GM20431 (cell line): Measurements from ENCODE around the gene PRDM11.

Experiments
- in situ Hi-C: fragments of 300-500 bp; cut with MseI, MboI; formaldehyde crosslinking; loops from one replicate; pipeline ENCODE4 v1.15.0; 2020; ENCODE audit warnings: low sequenced_read_pairs; ENCODE audit not compliant: unreplicated experiment

The PRDM11 gene

DNA sequence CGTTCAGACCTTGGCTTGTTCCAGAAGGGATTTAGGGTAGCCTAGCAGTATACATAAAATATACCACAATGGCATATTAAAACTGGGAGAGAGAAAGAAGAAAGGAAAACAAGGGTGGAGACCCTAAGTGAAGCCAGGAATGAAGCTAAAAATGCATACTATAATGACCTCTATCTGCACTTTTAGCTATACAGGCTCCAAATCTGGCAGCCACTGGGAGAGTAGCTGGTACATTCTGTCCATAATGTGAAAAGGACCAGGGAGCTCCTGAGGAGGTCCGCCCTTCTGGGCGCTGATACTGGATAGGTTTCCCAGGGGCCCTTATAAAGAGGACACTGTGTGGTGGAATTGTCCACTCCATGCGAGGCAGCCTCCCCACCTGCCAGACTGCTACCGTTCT is 42.8 kb downstream of the PRDM11 start:
- in situ Hi-C loops, result no loop called here

GRCh38 chr11:45193695-45194094 is 47.3 kb downstream of the PRDM11 start:
- in situ Hi-C loops, result no loop called here

GRCh38 chr11:45204761-45205160 is 58.3 kb downstream of the PRDM11 start:
- in situ Hi-C loops, result no loop called here

- in situ Hi-C loops, result no loop called here
Observed at GRCh38 chr11:45205978-45206377, 59.5 kb downstream of the PRDM11 start.

- in situ Hi-C loops, result no loop called here
Observed at GRCh38 chr11:45208135-45208534, 61.7 kb downstream of the PRDM11 start.

- in situ Hi-C loops, result no loop called here
Observed at GRCh38 chr11:45209000-45209879, 62.8 kb downstream of the PRDM11 start.

- in situ Hi-C loops, result no loop called here
Observed at GRCh38 chr11:45209891-45210699, 63.7 kb downstream of the PRDM11 start.

DNA sequence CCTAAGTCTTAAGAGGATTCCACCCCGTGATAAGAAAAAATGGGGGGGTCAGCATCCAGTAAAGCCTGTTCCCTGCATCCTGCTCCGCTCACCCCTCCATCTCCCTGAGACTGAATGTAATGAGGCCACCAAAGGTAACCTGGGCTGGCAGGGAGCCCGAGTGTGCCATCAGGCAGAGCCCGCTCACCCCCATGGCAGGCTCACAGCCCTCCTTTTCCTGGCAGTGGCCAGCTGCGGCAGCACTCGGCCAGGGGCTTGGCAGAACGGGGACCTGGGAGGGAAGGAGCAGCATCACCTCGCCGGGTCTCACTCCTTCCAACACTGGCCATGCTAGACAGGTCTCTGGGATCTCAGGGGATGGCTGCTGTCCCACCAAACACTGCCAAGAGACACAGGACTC is 64.4 kb downstream of the PRDM11 start:
- in situ Hi-C loops, result no loop called here

GRCh38 chr11:45211732-45212131 is 65.3 kb downstream of the PRDM11 start:
- in situ Hi-C loops, result no loop called here

GRCh38 chr11:45212566-45213315 is 66.3 kb downstream of the PRDM11 start:
- in situ Hi-C loops, result no loop called here

DNA sequence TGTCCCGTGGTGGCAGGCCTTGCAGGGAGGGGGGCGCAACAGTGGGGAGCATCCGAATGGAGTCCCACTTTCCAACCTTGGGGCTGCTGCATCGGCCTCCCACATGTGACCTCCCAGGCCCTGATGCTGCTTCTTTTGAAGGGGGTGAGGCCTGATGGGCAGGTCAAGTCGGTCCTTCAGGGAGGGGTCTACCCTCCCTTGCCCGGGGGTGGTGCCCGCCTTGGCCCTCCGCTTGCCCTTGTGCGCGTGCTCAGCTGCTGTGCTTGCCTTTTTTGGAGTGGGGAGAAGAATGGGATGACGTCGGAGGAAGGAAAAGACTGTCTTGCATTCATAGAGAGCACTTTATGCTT is 66.9 kb downstream of the PRDM11 start:
- in situ Hi-C loops, result no loop called here

DNA sequence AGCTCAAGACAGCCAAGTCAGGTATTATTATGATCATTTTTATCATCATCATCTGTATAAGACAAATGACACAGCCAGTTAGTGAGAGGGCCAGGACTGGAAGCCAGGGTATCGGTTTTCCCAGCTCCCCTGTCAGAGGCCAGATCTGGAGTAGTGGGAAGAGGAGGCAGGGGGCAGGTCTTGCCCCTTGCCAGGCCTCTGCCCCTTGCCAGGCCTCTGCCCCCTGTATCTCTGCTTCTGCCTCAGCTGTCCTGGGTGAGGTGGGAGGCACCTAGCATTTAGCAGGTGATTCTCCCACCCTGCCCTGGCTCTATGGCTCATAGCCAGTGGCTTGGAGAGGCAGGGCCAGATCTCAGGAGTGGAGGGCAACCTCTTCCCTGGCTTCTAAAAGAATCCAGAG is 67.3 kb downstream of the PRDM11 start:
- in situ Hi-C loops, result no loop called here

- in situ Hi-C loops, result no loop called here
Observed at GRCh38 chr11:45215098-45215865, 68.8 kb downstream of the PRDM11 start.

DNA sequence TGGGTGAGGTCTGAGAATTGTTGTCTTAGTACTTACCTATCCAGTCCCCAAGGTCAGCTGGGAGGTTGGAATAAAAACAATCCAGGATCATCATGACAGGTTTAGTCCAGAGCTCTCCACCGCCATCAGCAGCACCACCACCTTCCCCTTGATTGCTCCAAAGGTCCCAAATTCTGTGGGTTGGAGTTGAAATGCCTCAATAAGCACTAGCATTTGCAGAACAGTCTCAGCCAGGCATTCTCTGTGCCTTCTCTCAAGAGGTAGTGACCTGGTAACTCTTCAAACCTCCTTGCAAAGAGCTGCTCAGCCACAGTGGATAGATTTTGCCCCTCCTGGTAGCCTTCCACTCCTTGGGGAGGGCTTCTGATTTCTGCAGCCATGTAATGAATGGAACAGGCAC is 69.6 kb downstream of the PRDM11 start:
- in situ Hi-C loops, result no loop called here

DNA sequence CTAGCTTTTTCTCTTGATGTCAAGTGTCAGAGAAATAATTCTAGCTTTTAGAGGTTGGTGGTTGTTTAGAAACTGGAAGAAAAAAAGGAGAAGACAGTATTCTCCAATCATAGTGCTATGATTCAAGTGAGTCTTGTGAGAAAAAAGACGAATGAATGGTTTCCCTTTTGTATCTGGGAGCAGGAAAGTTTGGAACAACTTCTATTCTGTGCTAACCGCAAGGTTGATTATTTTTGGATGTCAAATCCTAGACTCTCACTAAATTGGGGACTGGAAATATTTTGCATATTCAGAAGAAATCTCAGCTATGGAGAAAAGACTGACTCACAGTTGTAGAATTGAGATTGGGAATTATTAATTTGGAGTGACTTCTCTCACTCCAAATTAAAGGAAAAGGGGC is 70.5 kb downstream of the PRDM11 start:
- in situ Hi-C loops, result no loop called here

- in situ Hi-C loops, result no loop called here
Observed at GRCh38 chr11:45217991-45218390, 71.6 kb downstream of the PRDM11 start.

DNA sequence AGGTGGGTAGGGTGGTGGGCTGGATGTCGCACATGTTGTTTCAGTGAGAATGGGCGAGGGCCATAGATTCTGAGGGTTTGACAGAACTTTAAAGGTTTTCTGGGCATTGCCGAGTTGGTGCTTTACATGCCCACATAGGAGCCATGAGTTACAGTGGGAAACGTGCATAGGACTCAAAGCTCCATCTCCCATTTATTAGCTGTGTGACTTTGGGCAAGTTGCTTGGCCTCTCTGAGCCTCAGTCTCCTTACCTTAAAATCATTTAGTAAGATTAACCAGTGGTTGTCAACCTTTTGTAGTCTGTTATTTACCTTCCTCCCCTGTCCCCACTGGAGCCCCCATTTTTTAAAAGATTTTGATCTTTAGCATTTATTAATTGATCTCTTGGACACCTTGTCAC is 72.3 kb downstream of the PRDM11 start:
- in situ Hi-C loops, result no loop called here

DNA sequence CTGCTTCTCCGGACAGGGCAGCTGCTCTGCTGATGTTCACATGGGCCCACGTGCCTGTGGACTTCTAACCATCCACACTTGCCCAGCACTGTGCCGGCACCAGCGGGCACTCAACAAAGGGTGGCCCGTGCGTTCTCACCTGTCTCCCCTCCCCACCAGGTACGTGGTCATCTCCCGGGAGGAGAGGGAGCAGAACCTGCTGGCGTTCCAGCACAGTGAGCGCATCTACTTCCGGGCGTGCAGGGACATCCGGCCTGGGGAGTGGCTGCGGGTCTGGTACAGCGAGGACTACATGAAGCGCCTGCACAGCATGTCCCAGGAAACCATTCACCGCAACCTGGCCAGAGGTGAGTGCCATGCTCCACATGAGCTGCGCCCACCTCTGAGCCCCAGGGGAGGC is 73.0 kb downstream of the PRDM11 start:
- in situ Hi-C loops, result no loop called here

DNA sequence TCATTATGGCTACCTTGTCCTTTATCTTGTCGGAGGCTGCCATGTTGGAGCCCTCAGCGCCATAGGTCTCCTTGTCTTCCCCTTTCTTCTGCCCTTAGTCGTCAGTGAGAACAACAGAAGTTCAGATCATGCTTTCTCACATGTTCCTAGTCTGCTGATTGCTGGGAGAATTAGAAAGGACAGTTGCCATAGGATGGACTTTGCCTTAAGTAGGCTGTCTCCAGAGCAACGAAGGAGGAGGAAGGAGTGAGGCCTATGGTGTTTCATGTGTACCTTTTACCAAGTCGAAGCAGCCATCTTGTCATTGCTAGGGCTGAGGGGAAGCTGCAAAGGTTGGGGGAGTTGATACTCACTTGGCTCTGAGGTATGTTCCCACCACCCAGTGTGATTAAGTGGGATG is 77.1 kb downstream of the PRDM11 start:
- in situ Hi-C loops, result no loop called here

DNA sequence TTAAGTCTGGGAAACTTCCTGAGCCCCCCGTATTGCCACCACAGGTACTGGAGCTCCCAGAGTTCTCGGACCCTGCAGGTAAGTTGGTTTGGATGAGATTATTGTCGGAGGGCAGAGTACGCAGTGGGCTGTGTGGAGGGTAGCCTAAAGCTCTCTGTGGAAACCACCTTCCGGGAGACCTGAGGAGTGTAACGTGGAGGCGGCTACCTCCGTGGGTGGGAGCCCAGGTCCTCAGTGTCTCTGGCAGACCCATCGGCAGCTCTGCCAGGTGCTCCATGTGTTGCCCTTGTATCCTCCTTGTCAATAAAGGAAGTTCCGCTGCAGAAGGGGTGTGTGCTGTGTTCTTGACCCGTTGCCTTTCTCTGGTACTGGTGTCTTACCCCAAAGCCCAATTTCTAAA is 78.3 kb downstream of the PRDM11 start:
- in situ Hi-C loops, result no loop called here
